ENCODE measurements around the gene GGCX. TPM values are rescaled to one million over a fixed set of nuclear protein-coding genes. Genes with fewer than 3 reads are reported as not detected.

Gene GGCX
- total and polyA plus RNA-seq, 5 donors: 17.9 to 35.8 (median 30.5) TPM

DNA sequence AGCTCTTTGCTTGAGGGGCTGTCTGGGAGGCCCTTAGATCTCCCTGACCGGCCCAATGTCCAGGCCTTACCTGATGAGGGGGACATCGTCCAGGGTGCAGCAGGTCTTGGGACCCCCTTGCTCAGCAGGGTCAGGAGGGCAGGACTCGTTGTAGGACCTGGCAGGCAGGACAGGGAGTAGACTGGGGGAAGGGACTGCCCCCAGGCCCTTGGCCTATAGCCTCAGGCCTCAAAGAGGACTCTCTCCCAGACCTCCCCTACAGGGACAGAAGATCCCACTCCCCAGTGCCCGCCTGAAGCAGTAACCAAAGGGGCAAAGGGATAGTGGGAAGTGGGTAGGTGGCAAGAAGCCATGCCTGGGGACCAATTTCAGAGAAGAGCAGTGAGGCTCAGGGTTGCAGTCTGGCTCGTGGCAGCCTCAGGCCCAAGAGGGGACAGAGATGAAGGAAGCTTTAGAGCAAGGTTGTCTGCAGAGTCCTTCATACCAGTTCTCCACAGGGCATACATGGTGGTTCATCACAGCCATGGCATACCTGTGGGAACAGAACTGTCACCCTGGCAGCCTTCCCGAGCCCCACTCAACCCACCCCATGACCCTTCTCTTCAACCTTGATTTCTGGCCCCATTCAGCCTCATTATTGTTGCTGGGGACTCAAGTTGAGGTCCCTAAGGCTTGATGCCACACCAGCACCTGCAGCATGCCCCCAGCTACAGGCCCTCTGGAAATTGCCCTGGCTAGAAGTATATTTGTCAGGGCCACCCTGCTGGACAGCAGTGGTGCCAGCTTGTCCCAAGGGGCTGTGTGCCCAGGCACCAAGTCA lies 39.9 kb upstream of the GGCX start:
- intact Hi-C loops (cut with DNase I): loop anchor here in 2 of 4 donors (5.0 kb wide), 1 partner anchor 39 kb away; the partner anchor contains the start of gene GGCX (in 2 of the 2)
- DNase-seq (peak in 1 of 3 donors; percentile 35), ATAC-seq (no peak)
- peaks cover 15% of the 10 kb centered on the region for H3K4me1 ChIP-seq (ENCODE audit: control insufficient read depth, insufficient read depth, low read length)
- no peaks in the 10 kb centered on the region for H3K9me3 ChIP-seq (ENCODE audit: control insufficient read depth, low read length)
- 72% methylated on average over 6 of the region's 6 CpGs for WGBS
- no peaks in the 10 kb centered on the region for H3K27me3 ChIP-seq (ENCODE audit: control insufficient read depth, insufficient read depth)
- peak overlapping the region; percentile 61 for H3K27ac ChIP-seq (ENCODE audit: low read length)
- H3K4me3 ChIP-seq (ENCODE audit: low read length): peak overlapping the region; percentile 88

DNA sequence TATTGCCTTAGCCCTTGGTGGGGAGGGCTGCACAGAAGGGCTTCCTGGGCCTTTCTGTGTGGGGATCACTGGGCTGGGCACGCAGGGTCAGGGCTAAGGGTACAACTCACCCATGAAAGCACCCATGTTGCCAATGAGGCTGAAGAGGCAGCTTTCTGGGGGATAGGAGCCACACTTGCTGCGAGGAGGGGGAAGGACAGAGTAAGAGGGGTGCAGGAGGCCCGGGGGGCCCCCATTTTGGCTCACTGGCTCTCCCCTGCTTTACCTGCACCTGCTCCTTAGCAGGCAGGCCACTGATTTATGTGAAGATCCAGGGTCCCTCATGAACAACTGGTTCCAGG lies 38.9 kb upstream of the GGCX start:
- H3K9me3 ChIP-seq (ENCODE audit: control insufficient read depth, low read length): no peaks in the 10 kb centered on the region
- 88% methylated on average over 3 of the region's 3 CpGs for WGBS
- H3K27me3 ChIP-seq (ENCODE audit: control insufficient read depth, insufficient read depth): no peaks in the 10 kb centered on the region
- DNase-seq (peak in 1 of 3 donors; percentile 36), ATAC-seq (no peak)
- peaks cover 14% of the 10 kb centered on the region for H3K4me1 ChIP-seq (ENCODE audit: control insufficient read depth, insufficient read depth, low read length)
- intact Hi-C loops (cut with DNase I): loop anchor here in 2 of 4 donors (5.0 kb wide), 1 partner anchor 38 kb away; the partner anchor contains the start of gene GGCX (in 2 of the 2)
- H3K4me3 ChIP-seq (ENCODE audit: low read length): no peak overlapping the region
- H3K27ac ChIP-seq (ENCODE audit: low read length): no peak overlapping the region

DNA sequence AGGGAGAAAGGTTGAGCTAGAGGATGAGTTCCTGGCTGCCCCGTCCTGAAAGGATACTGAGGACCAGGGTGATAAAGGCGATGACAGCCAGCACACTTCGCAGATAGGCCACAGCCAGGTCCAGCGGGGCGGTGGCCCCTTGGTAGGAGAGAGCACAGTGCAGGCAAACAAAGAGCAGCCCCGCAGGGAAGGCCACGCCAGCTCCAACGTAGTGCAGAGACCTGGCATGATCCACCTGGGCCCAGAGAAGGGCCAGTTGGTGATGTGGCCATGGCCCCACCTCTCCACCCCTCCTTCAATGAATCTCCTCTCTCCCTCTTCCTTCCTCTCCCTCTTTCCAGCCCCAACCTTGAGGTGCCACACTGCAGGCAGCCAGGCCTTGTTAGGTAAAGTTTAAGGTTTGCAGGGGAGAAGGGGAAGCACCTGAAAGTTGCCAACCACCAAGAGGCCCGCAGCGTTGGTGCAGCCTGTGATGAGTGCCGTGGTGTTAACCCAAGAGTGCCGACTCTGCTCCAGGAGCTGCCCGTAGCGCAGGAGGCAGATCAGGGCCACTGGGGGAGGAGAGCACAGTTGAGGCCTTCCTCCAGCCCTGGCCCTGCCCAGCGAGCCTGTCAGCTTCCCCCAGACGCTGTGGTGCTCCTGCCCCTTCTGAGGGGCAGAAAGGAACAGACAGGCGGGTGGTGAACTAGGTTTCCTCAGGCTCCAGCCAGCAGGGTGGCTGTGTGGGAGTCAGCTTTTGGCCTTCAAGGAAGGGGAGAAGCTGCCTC lies 38.4 kb upstream of the GGCX start:
- WGBS: 61% methylated on average over 17 of the region's 17 CpGs
- Histone ChIP-seq H3K27me3 (ENCODE audit: control insufficient read depth, insufficient read depth) (no peaks in the 10 kb centered on the region), H3K4me3 (ENCODE audit: low read length) (no peak overlapping the region), H3K27ac (ENCODE audit: low read length) (no peak overlapping the region), H3K9me3 (ENCODE audit: control insufficient read depth, low read length) (no peaks in the 10 kb centered on the region), H3K4me1 (ENCODE audit: control insufficient read depth, insufficient read depth, low read length) (peaks cover 15% of the 10 kb centered on the region)
- peak in 1 of 3 donors; percentile 49 for DNase-seq
- no peak for ATAC-seq
- intact Hi-C loops (cut with DNase I): loop anchor here in 2 of 4 donors (5.0 kb wide), 1 partner anchor 37 kb away; the partner anchor contains the start of gene GGCX (in 2 of the 2)

DNA sequence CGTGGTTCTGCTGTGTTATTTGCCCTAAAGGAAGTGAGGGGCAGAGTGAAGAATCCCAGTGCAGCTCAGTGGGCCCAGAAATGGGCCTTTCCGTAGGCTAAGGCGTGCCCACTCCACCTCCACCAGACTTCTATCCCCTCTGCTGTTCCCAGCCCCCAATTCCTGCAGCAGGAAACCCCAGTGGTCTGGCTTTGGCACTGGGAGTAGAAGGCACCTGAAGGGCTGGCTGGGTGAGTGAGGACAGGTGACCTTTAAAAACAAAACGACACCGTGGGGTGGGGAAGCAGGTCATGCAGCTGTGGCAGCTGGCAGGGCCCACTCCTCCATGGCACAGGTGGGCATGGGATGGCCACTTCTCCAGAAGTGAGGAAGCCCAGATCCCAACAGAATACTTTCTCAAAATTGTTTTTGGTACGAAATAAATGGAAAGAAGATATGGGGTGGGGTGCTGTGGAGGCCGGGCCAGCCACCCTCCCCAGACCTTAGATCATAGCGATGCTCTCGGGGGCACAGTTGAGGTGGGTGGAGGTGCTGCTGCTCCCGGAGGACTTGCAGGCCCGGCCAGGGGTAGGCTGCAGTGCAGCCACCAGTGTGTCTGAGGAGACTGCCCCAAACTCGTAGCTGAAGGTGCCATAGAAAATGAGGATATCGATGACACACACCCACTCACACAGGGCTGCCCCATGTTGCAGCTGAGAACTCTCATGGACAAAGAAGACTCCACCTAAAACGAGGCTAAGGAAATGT lies 37.5 kb upstream of the GGCX start:
- no peak for ATAC-seq
- H3K27me3 ChIP-seq (ENCODE audit: control insufficient read depth, insufficient read depth): no peaks in the 10 kb centered on the region
- WGBS: 73% methylated on average over 14 of the region's 14 CpGs
- peaks cover 15% of the 10 kb centered on the region for H3K4me1 ChIP-seq (ENCODE audit: control insufficient read depth, insufficient read depth, low read length)
- H3K4me3 ChIP-seq (ENCODE audit: low read length): no peak overlapping the region
- DNase-seq: peak in 1 of 3 donors; percentile 26
- no peak overlapping the region for H3K27ac ChIP-seq (ENCODE audit: low read length)
- intact Hi-C loops (cut with DNase I): no loop called here
- H3K9me3 ChIP-seq (ENCODE audit: control insufficient read depth, low read length): no peaks in the 10 kb centered on the region

DNA sequence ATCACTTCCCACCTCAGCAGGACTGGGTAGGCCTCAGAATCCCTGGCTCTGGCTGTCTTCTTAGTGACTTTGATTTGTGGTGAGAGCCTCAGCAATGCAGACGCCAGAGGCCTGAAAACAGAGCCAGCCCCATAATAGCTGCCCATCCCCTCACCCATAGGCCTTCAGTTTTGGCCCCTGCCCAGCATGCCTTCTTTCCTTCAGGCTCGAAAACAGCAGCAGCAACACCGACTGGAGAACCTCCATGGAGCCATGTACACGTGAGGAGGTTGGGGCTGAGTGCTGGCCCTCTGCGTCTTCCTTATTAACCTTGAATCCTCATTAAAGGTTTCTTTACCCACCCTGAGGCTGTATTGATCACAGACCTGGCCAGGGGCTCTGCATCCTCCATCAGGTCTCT lies 35.9 kb upstream of the GGCX start:
- no peak overlapping the region for H3K4me3 ChIP-seq (ENCODE audit: low read length)
- WGBS: 72% methylated on average over 5 of the region's 5 CpGs
- no peaks in the 10 kb centered on the region for H3K27me3 ChIP-seq (ENCODE audit: control insufficient read depth, insufficient read depth)
- no peak overlapping the region for H3K27ac ChIP-seq (ENCODE audit: low read length)
- intact Hi-C loops (cut with DNase I): no loop called here
- peaks cover 14% of the 10 kb centered on the region for H3K4me1 ChIP-seq (ENCODE audit: control insufficient read depth, insufficient read depth, low read length)
- DNase-seq: no peak
- no peak for ATAC-seq
- H3K9me3 ChIP-seq (ENCODE audit: control insufficient read depth, low read length): no peaks in the 10 kb centered on the region

DNA sequence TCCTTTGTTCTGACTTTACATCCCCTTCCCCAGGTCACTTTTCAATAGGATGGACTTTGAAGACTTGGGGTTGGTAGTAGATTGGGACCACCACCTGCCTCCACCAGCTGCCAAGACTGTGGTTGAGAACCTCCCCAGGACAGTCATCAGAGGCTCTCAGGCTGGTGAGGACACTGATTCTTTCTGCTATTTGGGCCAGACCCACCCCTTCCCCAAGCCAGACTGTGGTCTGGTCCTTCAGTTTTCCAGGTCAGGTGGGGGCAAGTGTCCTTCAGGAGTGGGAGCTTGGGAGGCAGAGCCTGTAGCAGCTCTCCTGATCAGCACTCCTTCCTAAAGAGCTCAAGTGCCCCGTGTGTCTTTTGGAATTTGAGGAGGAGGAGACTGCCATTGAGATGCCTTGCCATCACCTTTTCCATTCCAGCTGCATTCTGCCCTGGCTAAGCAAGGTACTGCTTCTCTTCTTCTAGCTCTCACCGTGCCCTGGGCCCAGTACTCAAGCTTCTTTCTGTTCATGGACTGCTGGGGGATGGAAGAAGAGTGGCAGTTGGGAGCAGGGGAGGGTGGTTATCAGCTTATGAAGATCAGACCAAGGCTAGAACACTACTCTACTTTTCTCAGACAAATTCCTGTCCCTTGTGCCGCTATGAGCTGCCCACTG lies 35.3 kb upstream of the GGCX start:
- Histone ChIP-seq H3K4me1 (ENCODE audit: control insufficient read depth, insufficient read depth, low read length) (peaks cover 15% of the 10 kb centered on the region), H3K27ac (ENCODE audit: low read length) (no peak overlapping the region)
- WGBS: 50% methylated on average over 3 of the region's 3 CpGs

DNA sequence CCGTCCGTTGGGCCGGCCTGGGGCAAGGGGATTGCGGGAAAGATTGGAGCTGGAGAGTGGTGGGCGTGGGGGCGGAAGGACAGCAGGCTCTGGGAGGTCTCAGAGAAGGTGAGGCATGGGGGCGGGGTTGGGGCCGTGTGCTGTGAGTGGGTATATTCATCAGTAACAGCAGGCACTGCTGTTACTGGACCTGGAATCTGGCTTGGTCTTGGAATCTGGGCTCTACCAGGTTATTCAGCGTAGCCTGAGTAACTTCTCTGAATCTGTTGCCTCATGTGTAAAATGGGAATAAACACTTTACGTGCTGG lies 34.7 kb upstream of the GGCX start:
- Histone ChIP-seq H3K4me1 (ENCODE audit: control insufficient read depth, insufficient read depth, low read length) (peaks cover 14% of the 10 kb centered on the region), H3K27me3 (ENCODE audit: control insufficient read depth, insufficient read depth) (no peaks in the 10 kb centered on the region), H3K27ac (ENCODE audit: low read length) (peak overlapping the region; percentile 95), H3K9me3 (ENCODE audit: control insufficient read depth, low read length) (no peaks in the 10 kb centered on the region), H3K4me3 (ENCODE audit: low read length) (peak overlapping the region; percentile 73)
- intact Hi-C loops (cut with DNase I): no loop called here
- no peak for DNase-seq
- ATAC-seq: no peak
- WGBS: 2% methylated on average over 10 of the region's 10 CpGs

More for the DNA sequence above, 35.3 kb upstream of the GGCX start:
- ATAC-seq: no peak
- no peaks in the 10 kb centered on the region for H3K27me3 ChIP-seq (ENCODE audit: control insufficient read depth, insufficient read depth)
- no peak for DNase-seq
- H3K9me3 ChIP-seq (ENCODE audit: control insufficient read depth, low read length): no peaks in the 10 kb centered on the region
- intact Hi-C loops (cut with DNase I): no loop called here
- H3K4me3 ChIP-seq (ENCODE audit: low read length): no peak overlapping the region

DNA sequence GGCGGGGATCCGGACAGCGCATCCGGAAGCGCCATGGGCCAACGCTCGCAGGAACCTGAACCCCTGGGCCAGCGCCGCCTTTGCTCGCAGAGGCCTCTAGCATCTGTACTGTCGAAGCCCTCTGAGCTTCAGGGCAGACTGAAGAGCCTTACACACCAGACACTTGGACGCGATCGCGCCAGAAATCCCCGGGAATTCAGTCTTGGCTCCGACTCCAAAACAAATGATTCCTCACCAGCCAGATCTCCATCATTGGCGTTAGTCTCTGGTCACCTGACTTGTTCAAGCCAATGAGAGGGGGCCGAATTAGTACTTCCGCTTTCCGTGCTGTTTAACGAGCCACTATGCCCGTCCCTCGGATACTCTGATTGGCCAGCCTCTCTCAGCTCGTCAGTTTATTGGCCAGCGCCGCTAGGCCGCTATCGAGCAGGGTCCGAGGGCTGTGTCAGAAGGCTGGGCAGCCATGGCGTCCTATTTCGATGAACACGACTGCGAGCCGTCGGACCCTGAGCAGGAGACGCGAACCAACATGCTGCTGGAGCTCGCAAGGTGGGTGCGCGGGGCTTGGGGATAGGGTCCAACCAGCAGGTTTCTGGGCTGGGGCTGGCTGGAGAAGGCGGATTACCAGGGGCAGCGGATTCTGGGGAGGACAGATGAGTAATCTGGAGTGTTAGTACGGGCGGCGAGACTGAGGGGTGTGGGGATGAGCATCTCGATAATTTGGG lies 34.2 kb upstream of the GGCX start, which contains the start of gene RNF181:
Gene RNF181 (plus strand): TSS at position 445 of the 725 bp plus-strand sequence. CDS start 19 bp downstream, at position 464.
- Histone ChIP-seq H3K4me1 (ENCODE audit: control insufficient read depth, insufficient read depth, low read length) (peaks cover 16% of the 10 kb centered on the region), H3K4me3 (ENCODE audit: low read length) (peak within 1 kb of the TSS; percentile 73), H3K27me3 (ENCODE audit: control insufficient read depth, insufficient read depth) (no peaks in the 10 kb centered on the region), H3K27ac (ENCODE audit: low read length) (peak within 1 kb of the TSS; percentile 95), H3K9me3 (ENCODE audit: control insufficient read depth, low read length) (no peaks in the 10 kb centered on the region)
- under 1% methylated on average over 47 of the region's 47 CpGs for WGBS
- intact Hi-C loops (cut with DNase I): no loop called here
- peak; percentile 96 to 97 for ATAC-seq
- DNase-seq: peak; percentile 95 to 97 (median 95)

DNA sequence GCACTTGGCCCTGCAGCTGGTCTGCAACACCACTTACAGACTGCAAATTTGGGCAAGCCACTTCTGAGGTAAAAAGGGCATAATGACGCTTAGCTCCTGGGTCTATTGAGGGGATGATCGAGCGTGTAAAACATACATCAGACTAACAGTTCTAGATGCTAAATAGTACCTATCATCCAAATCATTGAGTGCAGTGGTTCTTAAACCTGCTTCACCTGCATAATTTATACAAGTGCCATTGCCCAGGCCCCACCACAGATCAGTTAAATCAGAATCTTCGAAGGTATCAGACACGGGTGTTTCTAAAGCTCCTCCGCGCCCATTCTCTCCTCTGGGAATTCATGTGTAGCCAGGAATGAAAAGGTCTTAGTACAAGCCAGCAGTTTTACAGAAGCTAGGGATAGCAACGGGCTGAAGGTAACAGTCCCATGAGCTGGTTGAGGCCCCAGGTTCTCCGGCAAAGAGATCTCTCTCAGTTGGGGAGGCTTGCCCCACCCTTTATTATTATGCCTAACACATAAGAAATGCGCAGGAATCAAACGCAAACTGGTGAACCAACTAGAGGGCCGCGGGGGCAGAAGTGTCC lies 33.5 kb upstream of the GGCX start:
- H3K4me3 ChIP-seq (ENCODE audit: low read length): peak overlapping the region; percentile 48
- intact Hi-C loops (cut with DNase I): no loop called here
- peak overlapping the region; percentile 91 for H3K27ac ChIP-seq (ENCODE audit: low read length)
- H3K27me3 ChIP-seq (ENCODE audit: control insufficient read depth, insufficient read depth): no peaks in the 10 kb centered on the region
- H3K4me1 ChIP-seq (ENCODE audit: control insufficient read depth, insufficient read depth, low read length): peaks cover 19% of the 10 kb centered on the region
- DNase-seq (no peak), ATAC-seq (no peak)
- WGBS: 16% methylated on average over 13 of the region's 13 CpGs
- no peaks in the 10 kb centered on the region for H3K9me3 ChIP-seq (ENCODE audit: control insufficient read depth, low read length)

DNA sequence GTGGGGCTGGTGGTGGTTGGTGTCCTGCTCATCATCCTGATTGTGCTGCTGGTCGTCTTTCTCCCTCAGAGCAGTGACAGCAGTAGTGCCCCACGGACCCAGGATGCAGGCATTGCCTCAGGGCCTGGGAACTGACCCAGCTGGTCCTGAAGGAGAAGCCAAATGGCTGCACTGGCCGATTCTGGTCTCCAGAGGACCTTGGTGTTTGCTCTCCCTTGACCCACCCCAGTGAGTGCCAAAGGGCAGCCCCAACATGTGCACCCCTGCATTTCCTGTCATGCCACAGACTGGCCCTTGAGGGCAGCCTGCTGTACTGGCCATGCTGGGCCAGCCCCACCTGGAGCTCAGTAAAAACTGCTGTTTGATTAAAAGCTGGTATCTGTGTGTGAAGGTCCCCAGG lies 31.7 kb upstream of the GGCX start:
- Histone ChIP-seq H3K27ac (ENCODE audit: low read length) (no peak overlapping the region), H3K4me1 (ENCODE audit: control insufficient read depth, insufficient read depth, low read length) (peaks cover 26% of the 10 kb centered on the region)
- no peak for DNase-seq

More for the DNA sequence above, 31.7 kb upstream of the GGCX start:
- H3K4me3 ChIP-seq (ENCODE audit: low read length): no peak overlapping the region
- no peaks in the 10 kb centered on the region for H3K9me3 ChIP-seq (ENCODE audit: control insufficient read depth, low read length)
- intact Hi-C loops (cut with DNase I): no loop called here
- no peak for ATAC-seq
- 68% methylated on average over 3 of the region's 3 CpGs for WGBS
- no peaks in the 10 kb centered on the region for H3K27me3 ChIP-seq (ENCODE audit: control insufficient read depth, insufficient read depth)

Measured in right cardiac atrium (tissue), 5 donors.